ENCODE data around the gene BOC. TPM values are rescaled to one million over a fixed set of nuclear protein-coding genes. Genes with fewer than 3 reads are reported as not detected.

The BOC gene
- total RNA-seq, 1 experiment from 2014 or later, result 1.2 TPM

DNA sequence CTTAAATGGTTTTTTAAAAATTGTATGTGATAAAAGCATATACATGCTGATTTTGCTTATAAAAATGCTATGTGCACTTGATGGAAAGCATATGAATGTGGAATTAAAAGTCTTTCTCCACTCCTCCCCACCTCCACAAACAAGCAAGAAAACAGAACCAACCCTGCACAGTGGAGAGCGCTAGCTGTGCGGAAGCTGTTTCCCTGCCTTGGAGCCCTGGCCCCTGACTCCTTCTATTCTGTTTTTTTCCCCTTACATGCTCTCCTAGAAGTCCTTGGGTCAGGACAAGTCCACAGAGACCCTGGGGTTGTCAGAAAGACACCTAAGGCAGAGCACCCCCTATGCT lies 64.2 kb downstream of the BOC start:
- Histone ChIP-seq H3K27me3 (replicated peaks; ENCODE audit: insufficient read depth, low read depth, low read length, poor library complexity) (no peaks in the 10 kb centered on the region), H3K4me3 (ENCODE audit: low read depth, low read length, poor library complexity, severe bottlenecking) (no peak overlapping the region), H3K9me3 (ENCODE audit: low read depth, low read length, poor library complexity, severe bottlenecking) (no peaks in the 10 kb centered on the region), H3K36me3 (ENCODE audit: insufficient read depth, low read length, poor library complexity, severe bottlenecking) (no peaks in the 10 kb centered on the region), H3K4me1 (ENCODE audit: insufficient read depth, low read length, poor library complexity, severe bottlenecking) (peaks cover 7% of the 10 kb centered on the region), H3K27ac (ENCODE audit: low read depth, low read length, poor library complexity, severe bottlenecking) (no peak overlapping the region)
- no peak for DNase-seq (ENCODE audit: low spot score)
- TF ChIP-seq, protein P1, sequence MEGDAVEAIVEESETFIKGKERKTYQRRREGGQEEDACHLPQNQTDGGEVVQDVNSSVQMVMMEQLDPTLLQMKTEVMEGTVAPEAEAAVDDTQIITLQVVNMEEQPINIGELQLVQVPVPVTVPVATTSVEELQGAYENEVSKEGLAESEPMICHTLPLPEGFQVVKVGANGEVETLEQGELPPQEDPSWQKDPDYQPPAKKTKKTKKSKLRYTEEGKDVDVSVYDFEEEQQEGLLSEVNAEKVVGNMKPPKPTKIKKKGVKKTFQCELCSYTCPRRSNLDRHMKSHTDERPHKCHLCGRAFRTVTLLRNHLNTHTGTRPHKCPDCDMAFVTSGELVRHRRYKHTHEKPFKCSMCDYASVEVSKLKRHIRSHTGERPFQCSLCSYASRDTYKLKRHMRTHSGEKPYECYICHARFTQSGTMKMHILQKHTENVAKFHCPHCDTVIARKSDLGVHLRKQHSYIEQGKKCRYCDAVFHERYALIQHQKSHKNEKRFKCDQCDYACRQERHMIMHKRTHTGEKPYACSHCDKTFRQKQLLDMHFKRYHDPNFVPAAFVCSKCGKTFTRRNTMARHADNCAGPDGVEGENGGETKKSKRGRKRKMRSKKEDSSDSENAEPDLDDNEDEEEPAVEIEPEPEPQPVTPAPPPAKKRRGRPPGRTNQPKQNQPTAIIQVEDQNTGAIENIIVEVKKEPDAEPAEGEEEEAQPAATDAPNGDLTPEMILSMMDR (conservative IDR thresholded peaks at IDR 0.05; ENCODE audit: low read depth, low read length), result no peak
- no peak for TF ChIP-seq EZH2 (IDR thresholded peaks at IDR 0.05; ENCODE audit: borderline replicate concordance, low read depth, low read length, poor library complexity, severe bottlenecking)
- intact Hi-C loops (cut with micrococcal nuclease; ENCODE audit: unreplicated experiment), result no loop called here
- ChIA-PET POLR2A (ENCODE audit: low non-redundant PET) (no interaction called here), CTCF (no interaction called here)
- BruUV-seq (replicated peaks), result no TSS peak

DNA sequence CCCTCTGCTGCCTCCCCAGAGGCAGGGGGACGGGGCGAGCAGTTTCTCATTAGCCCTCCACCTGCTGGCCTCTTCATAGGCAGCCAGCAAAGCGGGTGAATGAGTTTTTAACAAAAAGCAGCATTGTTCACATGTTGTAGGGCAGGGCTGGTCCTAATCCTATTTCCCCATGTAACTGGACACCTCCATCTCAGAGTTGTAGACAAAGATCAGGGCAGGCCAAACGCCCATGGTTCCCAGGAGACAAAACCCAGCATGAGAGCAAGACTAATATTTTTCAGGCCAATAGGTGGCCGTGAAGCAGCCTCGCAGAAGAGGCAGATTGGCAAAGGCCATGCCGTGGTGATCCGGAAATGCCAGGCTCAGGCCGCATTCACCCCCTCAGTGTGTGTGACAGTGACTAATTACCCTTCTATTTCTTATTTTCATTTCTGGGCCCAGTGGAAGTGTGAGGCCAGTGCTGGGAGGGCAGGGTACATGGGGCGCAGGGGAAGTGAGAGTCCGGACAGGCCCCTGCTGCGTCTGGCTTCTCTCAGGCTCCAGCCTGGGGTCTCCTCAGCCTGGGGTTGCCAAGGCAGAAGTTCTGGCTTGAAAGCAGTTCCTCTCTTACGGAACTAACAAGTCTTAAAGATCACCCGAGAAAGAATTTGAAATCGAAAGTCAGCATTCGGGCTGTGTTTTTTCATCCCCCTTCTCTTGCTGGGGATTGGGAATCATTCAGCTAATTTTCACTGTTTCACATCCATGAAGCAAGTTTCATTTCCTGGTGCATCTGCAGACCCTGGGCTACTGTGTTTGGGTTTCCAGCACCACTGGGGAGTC lies 64.8 kb downstream of the BOC start:
- no peaks in the 10 kb centered on the region for H3K36me3 ChIP-seq (ENCODE audit: insufficient read depth, low read length, poor library complexity, severe bottlenecking)
- DNase-seq (ENCODE audit: low spot score), result peak; percentile 7
- intact Hi-C loops (cut with micrococcal nuclease; ENCODE audit: unreplicated experiment), result no loop called here
- H3K9me3 ChIP-seq (ENCODE audit: low read depth, low read length, poor library complexity, severe bottlenecking), result no peaks in the 10 kb centered on the region
- TF ChIP-seq, protein P1 (conservative IDR thresholded peaks at IDR 0.05; ENCODE audit: low read depth, low read length), result peak; percentile 28; the same call in 1 of the 2 replicates
- no peak for TF ChIP-seq EZH2 (IDR thresholded peaks at IDR 0.05; ENCODE audit: borderline replicate concordance, low read depth, low read length, poor library complexity, severe bottlenecking)
- H3K4me1 ChIP-seq (ENCODE audit: insufficient read depth, low read length, poor library complexity, severe bottlenecking), result peaks cover 7% of the 10 kb centered on the region
- H3K27ac ChIP-seq (ENCODE audit: low read depth, low read length, poor library complexity, severe bottlenecking), result no peak overlapping the region
- no peaks in the 10 kb centered on the region for H3K27me3 ChIP-seq (replicated peaks; ENCODE audit: insufficient read depth, low read depth, low read length, poor library complexity)
- ChIA-PET POLR2A (ENCODE audit: low non-redundant PET) (no interaction called here), CTCF (no interaction called here)
- BruUV-seq (replicated peaks), result no TSS peak
- no peak overlapping the region for H3K4me3 ChIP-seq (ENCODE audit: low read depth, low read length, poor library complexity, severe bottlenecking)

DNA sequence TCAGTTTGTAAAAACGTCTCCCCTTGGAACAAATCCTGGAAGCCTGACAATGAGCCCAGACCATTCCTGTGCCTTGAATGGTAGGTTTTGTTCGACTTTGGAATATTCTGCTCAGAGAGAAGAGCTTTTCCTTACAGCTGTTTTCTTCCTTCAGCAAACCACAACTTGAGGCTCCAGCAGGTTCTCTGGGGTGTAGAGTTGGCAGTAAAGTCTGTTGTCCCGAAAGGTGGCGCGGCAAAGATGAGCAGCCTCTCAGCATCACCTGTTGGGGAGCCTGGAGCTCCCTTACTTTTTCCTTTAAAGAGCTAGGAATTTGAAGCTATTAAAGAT lies 65.4 kb downstream of the BOC start:
- peaks cover 7% of the 10 kb centered on the region for H3K4me1 ChIP-seq (ENCODE audit: insufficient read depth, low read length, poor library complexity, severe bottlenecking)
- H3K9me3 ChIP-seq (ENCODE audit: low read depth, low read length, poor library complexity, severe bottlenecking), result no peaks in the 10 kb centered on the region
- CTCF ChIA-PET, result interaction anchor here (0.6 kb wide), 1 partner anchor 202 kb away, joined by 3 read pairs; no protein-coding TSS in a partner anchor
- intact Hi-C loops (cut with micrococcal nuclease; ENCODE audit: unreplicated experiment), result no loop called here
- TF ChIP-seq EZH2 (IDR thresholded peaks at IDR 0.05; ENCODE audit: borderline replicate concordance, low read depth, low read length, poor library complexity, severe bottlenecking), result no peak
- TF ChIP-seq, protein P1 (conservative IDR thresholded peaks at IDR 0.05; ENCODE audit: low read depth, low read length), result no peak
- no TSS peak for BruUV-seq (replicated peaks)
- H3K4me3 ChIP-seq (ENCODE audit: low read depth, low read length, poor library complexity, severe bottlenecking), result no peak overlapping the region
- H3K27ac ChIP-seq (ENCODE audit: low read depth, low read length, poor library complexity, severe bottlenecking), result no peak overlapping the region
- H3K27me3 ChIP-seq (replicated peaks; ENCODE audit: insufficient read depth, low read depth, low read length, poor library complexity), result no peaks in the 10 kb centered on the region
- H3K36me3 ChIP-seq (ENCODE audit: insufficient read depth, low read length, poor library complexity, severe bottlenecking), result no peaks in the 10 kb centered on the region
- DNase-seq (ENCODE audit: low spot score), result no peak
- POLR2A ChIA-PET (ENCODE audit: low non-redundant PET), result no interaction called here
